Central memory CD8-positive, alpha-beta T cell (primary cell): ENCODE measurements around the gene GORASP2.

Experiments used
- ATAC-seq: fragments of 150-1000 bp; cut with Tn5 transposase; replicated peaks from 2 replicates; pipeline ENCODE4 v1.10.0; 2022; ENCODE audit warnings: mild to moderate bottlenecking, moderate FRiP score, moderate number of reproducible peaks; ENCODE audit not compliant: poor library complexity, severe bottlenecking; ENCODE audit errors: extremely low read depth
- DNase-seq, 2 donors: peaks; one replicate each; pipeline ENCODE4 v3.0.0; 2021; ENCODE audit warnings: low spot score in 2 of 2
- H3K27ac Mint-ChIP-seq: one replicate; pipeline ENCODE4 v1.8.0; 2022; ENCODE audit warnings: low read depth, mild to moderate bottlenecking, moderate library complexity, mixed read lengths
- H3K27me3 Mint-ChIP-seq: one replicate; pipeline ENCODE4 v1.8.0; 2022; ENCODE audit warnings: mixed read lengths
- H3K36me3 Mint-ChIP-seq: one replicate; pipeline ENCODE4 v1.8.0; 2022; ENCODE audit warnings: mild to moderate bottlenecking, moderate library complexity, mixed read lengths; ENCODE audit not compliant: insufficient read depth
- H3K4me1 Mint-ChIP-seq: one replicate; pipeline ENCODE4 v1.8.0; 2022; ENCODE audit warnings: mixed read lengths
- H3K4me3 Mint-ChIP-seq: one replicate; pipeline ENCODE4 v1.8.0; 2022; ENCODE audit warnings: mild to moderate bottlenecking, moderate library complexity, mixed read lengths
- H3K9me3 Mint-ChIP-seq: one replicate; pipeline ENCODE4 v1.8.0; 2022; ENCODE audit warnings: mixed read lengths

Gene GORASP2

DNA sequence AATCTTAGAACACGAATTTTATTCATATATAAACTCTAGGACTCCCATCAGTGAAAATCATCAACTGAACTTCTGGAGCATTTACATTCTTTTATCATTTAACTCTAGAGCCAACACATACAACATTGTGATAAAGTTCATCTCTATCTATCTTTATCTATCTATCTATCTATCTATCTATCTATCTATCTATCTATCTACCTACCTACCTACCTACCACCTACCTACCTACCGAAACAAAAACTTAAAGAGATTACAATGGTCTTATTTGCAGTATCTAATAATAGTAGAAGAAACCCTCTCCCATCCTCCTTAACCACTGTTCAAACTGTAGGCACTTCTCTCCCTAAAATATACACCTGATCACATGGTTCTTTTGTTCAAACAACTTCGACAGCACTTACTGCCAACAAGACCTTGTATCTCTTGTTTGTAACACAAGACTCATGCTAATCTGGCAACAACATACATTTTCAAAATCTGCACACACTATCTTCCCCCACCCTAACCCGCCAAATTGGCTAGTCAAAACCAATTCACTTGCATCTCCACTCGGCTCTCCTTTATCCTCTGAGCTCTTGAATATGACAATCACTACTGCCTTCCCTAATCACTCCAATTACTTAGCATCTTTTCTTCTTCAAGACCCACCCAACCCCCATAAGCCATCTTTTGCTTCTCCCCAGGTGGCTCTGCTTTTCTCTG is 69.0 kb downstream of the GORASP2 start:
- Mint-ChIP-seq H3K27ac (peak overlapping the region; percentile 3), H3K27me3 (no peaks in the 10 kb centered on the region), H3K36me3 (peaks cover 34% of the 10 kb centered on the region), H3K4me3 (no peak overlapping the region), H3K4me1 (no peaks in the 10 kb centered on the region), H3K9me3 (no peaks in the 10 kb centered on the region)
- DNase-seq (no peak), ATAC-seq (no peak)

DNA sequence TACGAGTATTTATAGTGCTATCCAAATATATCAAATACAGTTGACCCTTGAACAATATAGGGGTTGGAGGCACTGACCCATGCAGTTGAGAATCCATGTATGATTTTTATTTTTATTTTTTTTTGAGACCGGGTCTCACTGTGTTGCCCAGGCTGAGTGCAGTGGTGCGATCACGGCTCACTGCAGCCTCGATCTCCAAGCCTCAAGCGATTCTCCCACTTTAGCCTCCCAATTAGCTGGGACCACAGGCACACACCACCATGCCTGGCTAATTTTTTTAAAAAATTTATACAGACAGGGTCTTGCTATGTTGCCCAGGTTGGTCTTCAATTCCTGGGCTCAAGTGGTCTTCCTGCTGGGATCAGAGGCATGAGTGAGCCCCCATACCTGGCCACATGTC is 70.6 kb downstream of the GORASP2 start:
- ATAC-seq (no peak), DNase-seq (no peak)
- Mint-ChIP-seq H3K4me1 (no peaks in the 10 kb centered on the region), H3K27ac (no peak overlapping the region), H3K4me3 (no peak overlapping the region), H3K27me3 (no peaks in the 10 kb centered on the region), H3K36me3 (peaks cover 37% of the 10 kb centered on the region), H3K9me3 (no peaks in the 10 kb centered on the region)

DNA sequence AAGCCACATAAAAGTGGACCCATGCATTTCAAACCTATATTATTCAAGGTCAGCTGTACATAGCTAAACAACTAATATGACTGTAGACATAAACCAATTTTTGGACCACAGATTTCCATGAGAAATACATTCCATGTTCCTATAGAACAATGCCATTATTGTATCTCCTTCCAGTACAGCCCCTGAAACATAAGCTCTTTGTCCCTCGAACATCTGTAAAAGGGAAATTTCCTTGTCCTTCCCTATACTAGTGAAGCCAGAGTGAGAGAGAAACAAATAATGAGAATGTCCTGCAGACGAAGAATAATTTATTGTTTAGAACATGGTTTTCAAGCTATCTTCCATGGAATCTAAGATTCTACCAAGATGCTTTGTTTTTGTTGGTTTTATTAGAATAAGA is 75.3 kb downstream of the GORASP2 start:
- H3K27me3 Mint-ChIP-seq: no peaks in the 10 kb centered on the region

GRCh38 chr2:171004833-171005232 is 75.8 kb downstream of the GORASP2 start:
- peaks cover 4% of the 10 kb centered on the region for H3K4me1 Mint-ChIP-seq
- no peak overlapping the region for H3K27ac Mint-ChIP-seq
- no peak for ATAC-seq

More for the DNA sequence above, 75.3 kb downstream of the GORASP2 start:
- Mint-ChIP-seq H3K36me3 (peaks cover 44% of the 10 kb centered on the region), H3K27ac (no peak overlapping the region), H3K4me3 (no peak overlapping the region), H3K4me1 (peaks cover 4% of the 10 kb centered on the region), H3K9me3 (no peaks in the 10 kb centered on the region)
- ATAC-seq (no peak), DNase-seq (no peak)

GRCh38 chr2:171008550-171009205 is 79.6 kb downstream of the GORASP2 start:
- H3K36me3 Mint-ChIP-seq: peaks cover 50% of the 10 kb centered on the region
- H3K27ac Mint-ChIP-seq: peak overlapping the region; percentile 17
- no peaks in the 10 kb centered on the region for H3K9me3 Mint-ChIP-seq

More at GRCh38 chr2:171004833-171005232, 75.8 kb downstream of the GORASP2 start:
- peaks cover 46% of the 10 kb centered on the region for H3K36me3 Mint-ChIP-seq
- no peaks in the 10 kb centered on the region for H3K27me3 Mint-ChIP-seq
- DNase-seq: no peak
- no peak overlapping the region for H3K4me3 Mint-ChIP-seq
- no peaks in the 10 kb centered on the region for H3K9me3 Mint-ChIP-seq

GRCh38 chr2:171009386-171009785 is 80.3 kb downstream of the GORASP2 start:
- ATAC-seq (no peak), DNase-seq (no peak)
- Mint-ChIP-seq H3K9me3 (no peaks in the 10 kb centered on the region), H3K27me3 (no peaks in the 10 kb centered on the region), H3K27ac (no peak overlapping the region), H3K4me3 (no peak overlapping the region), H3K4me1 (peaks cover 6% of the 10 kb centered on the region), H3K36me3 (peaks cover 52% of the 10 kb centered on the region)

More at GRCh38 chr2:171008550-171009205, 79.6 kb downstream of the GORASP2 start:
- ATAC-seq (no peak), DNase-seq (no peak)
- no peaks in the 10 kb centered on the region for H3K27me3 Mint-ChIP-seq
- peaks cover 4% of the 10 kb centered on the region for H3K4me1 Mint-ChIP-seq
- H3K4me3 Mint-ChIP-seq: no peak overlapping the region

DNA sequence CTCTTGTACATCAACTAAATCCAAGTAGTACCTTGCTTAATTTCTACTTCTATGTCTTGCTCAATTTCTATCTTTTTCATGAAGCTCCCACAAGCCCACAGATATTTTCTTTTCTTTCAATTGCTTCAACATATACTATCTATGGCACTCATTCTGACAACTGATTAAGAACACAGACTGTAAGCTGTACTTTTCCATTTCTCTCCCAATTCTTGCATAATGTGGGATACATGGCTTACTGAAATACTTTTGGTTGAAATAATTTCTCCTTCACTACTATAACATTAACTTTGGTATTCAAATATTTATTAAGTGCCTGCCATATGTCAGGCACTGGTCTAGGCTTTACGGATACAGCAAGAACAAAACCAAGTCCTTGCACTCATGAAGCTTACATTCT is 84.8 kb downstream of the GORASP2 start:
- no peak overlapping the region for H3K4me3 Mint-ChIP-seq
- peaks cover 37% of the 10 kb centered on the region for H3K36me3 Mint-ChIP-seq
- DNase-seq (no peak), ATAC-seq (no peak)
- H3K27me3 Mint-ChIP-seq: no peaks in the 10 kb centered on the region
- H3K27ac Mint-ChIP-seq: no peak overlapping the region
- H3K4me1 Mint-ChIP-seq: peaks cover 11% of the 10 kb centered on the region
- H3K9me3 Mint-ChIP-seq: no peaks in the 10 kb centered on the region

- no peak for ATAC-seq
- no peak overlapping the region for H3K27ac Mint-ChIP-seq
- H3K27me3 Mint-ChIP-seq: no peaks in the 10 kb centered on the region
- no peaks in the 10 kb centered on the region for H3K9me3 Mint-ChIP-seq
- no peak overlapping the region for H3K4me3 Mint-ChIP-seq
- peaks cover 13% of the 10 kb centered on the region for H3K4me1 Mint-ChIP-seq
- no peak for DNase-seq
- H3K36me3 Mint-ChIP-seq: peaks cover 33% of the 10 kb centered on the region
Observed at GRCh38 chr2:171016125-171016524, 87.1 kb downstream of the GORASP2 start.
